SW480 (cell line): ENCODE results near the gene TMOD2.

Source experiments
- DNase-seq: peaks from one replicate; pipeline ENCODE4 v3.0.0-alpha.2; 2016; ENCODE audit warnings: low spot score

TMOD2 gene

GRCh38 chr15:51736069-51736468, 15.3 kb upstream of the TMOD2 start:
- DNase-seq = no peak

- DNase-seq = peak; percentile 58
Observed at GRCh38 chr15:51736751-51737521, 14.5 kb upstream of the TMOD2 start.

- DNase-seq = peak; percentile 35
Observed at GRCh38 chr15:51737522-51738305, 13.7 kb upstream of the TMOD2 start, which contains the start of gene LYSMD2. TSS of gene LYSMD2 (minus strand) at chr15:51737655. CDS start at chr15:51737622, 33 bp downstream.

GRCh38 chr15:51738553-51738952, 12.8 kb upstream of the TMOD2 start:
- no peak for DNase-seq

DNA sequence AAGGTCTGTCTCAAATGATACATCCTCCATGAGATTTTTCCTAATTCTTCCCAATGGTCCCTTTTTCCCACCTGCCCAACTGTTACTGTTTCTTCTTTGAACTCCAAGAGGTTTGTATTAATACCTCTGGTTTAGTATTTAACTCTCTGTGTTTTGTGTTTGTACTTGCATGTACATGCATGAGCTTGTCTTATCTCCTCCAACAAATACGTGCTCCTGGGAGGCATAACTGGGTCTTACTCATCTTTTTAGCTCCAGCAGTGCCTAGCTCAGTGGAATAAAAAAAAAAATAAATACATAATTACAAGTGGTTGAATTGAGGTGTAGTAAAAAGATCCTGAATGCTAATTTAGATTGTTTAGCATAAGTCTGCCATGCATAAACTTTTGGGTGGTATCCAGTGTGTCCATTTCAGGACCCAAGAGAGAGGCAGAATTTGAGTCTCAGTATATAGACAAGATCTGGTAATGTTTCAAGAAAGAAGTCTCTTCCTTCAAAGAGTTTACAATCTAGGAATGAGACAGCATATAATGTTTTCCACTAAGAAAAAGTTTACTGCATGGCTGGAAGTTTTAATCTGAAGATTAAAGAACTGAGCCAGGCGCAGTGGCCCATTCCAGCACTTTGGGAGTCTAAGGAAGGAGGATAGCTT, 12.2 kb upstream of the TMOD2 start:
- DNase-seq = no peak

DNA sequence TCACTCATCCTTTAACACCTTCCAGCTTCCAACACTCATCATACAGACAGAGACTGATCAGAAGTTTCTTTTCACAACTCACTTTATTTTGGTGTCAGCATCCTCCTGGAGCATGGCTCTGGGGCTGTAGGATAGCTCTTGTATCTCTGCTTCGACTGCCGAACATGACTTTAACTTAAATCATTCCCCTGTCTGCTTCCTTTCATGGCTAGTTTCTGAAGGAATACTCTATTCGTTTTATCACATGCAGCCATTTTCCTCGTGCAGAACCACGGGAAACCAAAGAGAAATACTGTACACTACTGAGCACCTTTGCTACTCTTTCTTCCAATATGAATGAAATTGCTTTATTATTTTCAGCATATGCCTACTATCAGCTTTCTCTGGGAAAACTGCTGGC, 2.1 kb upstream of the TMOD2 start:
- DNase-seq = no peak

- DNase-seq = no peak
Observed at GRCh38 chr15:51750186-51750585, 1.2 kb upstream of the TMOD2 start.

GRCh38 chr15:51751697-51752683, 593 bp downstream of the TMOD2 start:
- peak; percentile 59 for DNase-seq

GRCh38 chr15:51752888-51753287, 1.5 kb downstream of the TMOD2 start:
- no peak for DNase-seq

GRCh38 chr15:51754267-51754666, 2.9 kb downstream of the TMOD2 start:
- DNase-seq = no peak

- no peak for DNase-seq
Observed at GRCh38 chr15:51755790-51756189, 4.4 kb downstream of the TMOD2 start.

DNA sequence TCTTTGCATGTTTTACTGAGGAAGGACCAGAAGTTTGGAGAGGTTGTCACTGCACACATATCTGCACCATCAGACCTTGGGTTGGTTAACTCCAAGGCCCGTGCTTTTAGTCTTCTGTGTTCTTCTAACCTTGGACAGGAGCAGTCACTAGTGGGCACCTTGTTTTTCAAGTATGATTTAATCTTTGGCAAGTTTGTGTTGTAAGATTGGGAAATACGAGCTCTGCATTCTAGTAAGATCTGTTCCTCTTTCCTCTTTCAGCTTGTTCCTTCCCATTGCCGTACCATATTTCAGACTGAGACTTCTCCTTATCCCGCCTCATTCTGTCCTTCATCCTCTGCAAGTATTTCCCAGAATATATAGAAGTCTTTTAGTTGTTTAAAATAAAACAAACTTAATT, 5.1 kb downstream of the TMOD2 start:
- no peak for DNase-seq

- no peak for DNase-seq
Observed at GRCh38 chr15:51757450-51757849, 6.1 kb downstream of the TMOD2 start.

GRCh38 chr15:51758645-51759044, 7.2 kb downstream of the TMOD2 start:
- no peak for DNase-seq

GRCh38 chr15:51759557-51760070, 8.2 kb downstream of the TMOD2 start:
- DNase-seq = no peak

DNA sequence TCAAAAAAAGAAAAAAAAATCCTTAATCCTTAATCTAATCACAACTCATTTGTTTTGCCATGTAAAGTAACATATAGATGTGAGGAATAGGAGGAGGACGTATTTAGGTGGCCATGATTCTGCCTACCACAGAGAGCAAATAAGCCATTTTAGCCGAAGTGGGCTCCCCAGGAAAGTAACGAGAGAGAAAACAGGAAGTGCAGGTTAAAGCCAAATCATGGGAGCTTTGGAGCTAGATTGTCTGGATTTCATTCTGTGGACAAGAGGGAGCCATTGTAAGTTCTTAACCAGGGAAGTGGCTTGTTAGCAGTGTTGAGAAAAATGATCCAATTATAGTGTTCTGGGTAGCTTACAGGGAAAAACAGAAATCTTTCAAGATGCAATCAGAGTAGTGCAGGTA, 9.4 kb downstream of the TMOD2 start:
- DNase-seq = no peak

- DNase-seq = no peak
Observed at GRCh38 chr15:51765751-51766150, 14.4 kb downstream of the TMOD2 start.

DNA sequence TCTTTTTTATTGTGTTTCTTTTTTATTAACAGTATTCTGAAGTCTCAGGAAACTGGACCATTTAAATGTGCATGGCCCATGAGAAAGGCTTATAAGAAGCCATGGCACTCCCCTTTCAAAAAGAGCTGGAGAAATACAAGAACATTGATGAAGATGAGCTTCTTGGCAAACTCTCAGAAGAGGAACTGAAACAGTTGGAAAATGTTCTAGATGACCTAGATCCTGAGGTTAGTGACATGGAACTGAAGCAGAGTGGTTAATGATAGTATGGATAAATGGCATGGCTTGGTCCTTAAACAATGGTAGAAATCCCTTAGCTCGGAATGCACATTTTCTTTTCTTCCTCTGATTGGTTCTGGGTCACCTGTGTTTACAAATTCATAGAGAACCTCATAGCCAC, 14.9 kb downstream of the TMOD2 start:
- DNase-seq = no peak

DNA sequence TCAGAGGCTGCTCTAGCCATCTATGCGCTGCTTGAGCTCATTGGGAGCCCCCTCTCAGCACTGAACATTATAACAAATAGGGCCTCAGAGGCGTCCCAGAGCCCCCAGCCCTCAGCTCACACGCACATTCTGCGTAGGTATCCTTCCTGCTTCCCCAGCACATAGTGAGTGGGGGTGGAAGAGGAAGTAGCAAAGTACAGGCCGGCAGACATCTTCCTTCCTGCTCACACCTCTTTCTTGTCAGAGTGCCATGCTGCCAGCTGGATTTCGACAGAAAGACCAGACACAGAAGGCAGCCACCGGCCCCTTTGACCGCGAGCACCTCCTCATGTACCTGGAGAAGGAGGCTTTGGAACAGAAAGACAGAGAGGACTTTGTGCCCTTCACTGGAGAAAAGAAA, 16.6 kb downstream of the TMOD2 start:
- no peak for DNase-seq

GRCh38 chr15:51770902-51771301, 19.5 kb downstream of the TMOD2 start:
- DNase-seq = no peak

DNA sequence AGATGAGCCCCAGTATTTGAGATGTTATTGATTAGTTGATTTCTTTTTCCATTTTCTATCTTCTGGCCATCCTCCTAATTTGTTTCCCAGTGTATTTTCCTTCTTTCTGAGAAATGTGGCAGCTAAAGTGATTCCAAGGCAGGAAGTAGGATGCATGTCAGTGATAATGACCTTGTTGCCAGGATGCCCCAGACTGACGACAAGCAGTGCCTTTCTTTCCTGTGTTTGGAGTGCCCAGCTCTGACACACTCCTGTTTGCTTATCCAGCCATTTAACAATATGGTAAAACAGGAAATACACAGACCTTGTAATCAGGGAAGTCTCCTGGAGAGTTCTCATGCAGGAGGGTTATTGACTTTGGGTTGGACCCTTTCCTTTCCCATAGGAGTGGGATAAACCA, 20.4 kb downstream of the TMOD2 start:
- DNase-seq = no peak
